Hepatocyte (in vitro differentiated cells): ENCODE data around the gene LAMA1. TPM values are rescaled to one million over a fixed set of nuclear protein-coding genes. Genes with fewer than 3 reads are reported as not detected.

Source experiments
- DNase-seq: peaks from one replicate; pipeline ENCODE4 v3.0.0-alpha.2; 2016; ENCODE audit warnings: low spot score
- H2AFZ ChIP-seq: fragments of 200-600 bp; sonication (generic); 2 replicates; pipeline ENCODE4 v1.6.0; 2016; ENCODE audit warnings: antibody characterized with exemption, mild to moderate bottlenecking
- H3K27ac ChIP-seq: fragments of 200-600 bp; sonication (generic); 2 replicates; pipeline ENCODE4 v1.5.1; 2016; ENCODE audit warnings: mild to moderate bottlenecking
- H3K27me3 ChIP-seq: fragments of 200-600 bp; sonication (generic); 2 replicates; pipeline ENCODE4 v1.6.1; 2016
- H3K36me3 ChIP-seq: fragments of 200-600 bp; sonication (generic); replicated peaks from 2 replicates; pipeline ENCODE4 v1.5.1; 2016; ENCODE audit warnings: low read depth; ENCODE audit not compliant: insufficient read depth
- H3K4me1 ChIP-seq: fragments of 200-600 bp; sonication (generic); 2 replicates; pipeline ENCODE4 v1.5.1; 2016; ENCODE audit warnings: mild to moderate bottlenecking, moderate library complexity; ENCODE audit not compliant: insufficient read depth
- H3K4me2 ChIP-seq: fragments of 200-600 bp; sonication (generic); 2 replicates; pipeline ENCODE4 v1.6.0; 2016
- H3K4me3 ChIP-seq: fragments of 200-600 bp; sonication (generic); 2 replicates; pipeline ENCODE4 v1.5.1; 2016; ENCODE audit warnings: mild to moderate bottlenecking
- H3K79me2 ChIP-seq: fragments of 200-600 bp; sonication (generic); 2 replicates; pipeline ENCODE4 v1.6.0; 2017; ENCODE audit warnings: mild to moderate bottlenecking
- H3K9me2 ChIP-seq: fragments of 200-600 bp; sonication (generic); replicated peaks from 2 replicates; pipeline ENCODE4 v1.6.0; 2017; ENCODE audit warnings: mild to moderate bottlenecking; ENCODE audit not compliant: insufficient read depth
- H3K9me3 ChIP-seq: fragments of 200-600 bp; sonication (generic); 2 replicates; pipeline ENCODE4 v1.5.1; 2016; ENCODE audit warnings: low read depth, mild to moderate bottlenecking
- H4K20me1 ChIP-seq: fragments of 200-600 bp; sonication (generic); 2 replicates; pipeline ENCODE4 v1.6.0; 2016; ENCODE audit warnings: mild to moderate bottlenecking; ENCODE audit not compliant: insufficient read depth, poor library complexity, severe bottlenecking
- CTCF ChIP-seq: fragments of 200-600 bp; sonication (generic); IDR thresholded peaks from 2 replicates; pipeline ENCODE4 v1.5.1; 2016; ENCODE audit warnings: antibody characterized with exemption, mild to moderate bottlenecking; ENCODE audit not compliant: poor library complexity
- EZH2 ChIP-seq: fragments of 200-600 bp; sonication (generic); IDR thresholded peaks from 2 replicates; pipeline ENCODE4 v1.6.1; 2016; ENCODE audit warnings: antibody characterized with exemption, mild to moderate bottlenecking, borderline replicate concordance
- EZH2phosphoT487 ChIP-seq: fragments of 200-600 bp; sonication (generic); IDR thresholded peaks from one replicate; pipeline ENCODE4 v1.6.1; 2018; ENCODE audit warnings: antibody characterized with exemption, mild to moderate bottlenecking, low read depth, moderate library complexity; ENCODE audit not compliant: unreplicated experiment, severe bottlenecking
- WGBS: methylation state at CpG from one replicate; pipeline ENCODE4 v1.1.6; 2016; ENCODE audit warnings: low lambda C conversion rate; ENCODE audit errors: missing lambda C conversion rate; 5-methylcytosine and 5-hydroxymethylcytosine counted together
- polyA plus RNA-seq: library from polyadenylated mRNA; unstranded; fragments of >200 nt; fragmentation: Nextera tagmentation; extraction: Ambion mirVana; gene quantifications from 2 replicates; pipeline ENCODE4 v1.2.1, GENCODE V29; 2016
- total RNA-seq: library from RNA; depleted of rRNA; stranded (reverse); fragments of >200 nt; gene quantifications from 2 replicates; pipeline ENCODE4 v1.2.3, GENCODE V29; 2014

The LAMA1 gene
- total and polyA plus RNA-seq, 2 experiments from 2014 or later = 27.7 to 52.7 TPM

GRCh38 chr18:6979954-6980353 is 137.6 kb downstream of the LAMA1 start:
- TF ChIP-seq EZH2phosphoT487 (no peak), CTCF (no peak), EZH2 (no peak)
- Histone ChIP-seq H3K79me2 (no peaks in the 10 kb centered on the region), H3K27me3 (no peaks in the 10 kb centered on the region), H4K20me1 (no peaks in the 10 kb centered on the region), H3K9me2 (no peaks in the 10 kb centered on the region), H3K4me2 (no peak overlapping the region), H3K4me3 (no peak overlapping the region), H3K9me3 (no peaks in the 10 kb centered on the region), H3K4me1 (no peaks in the 10 kb centered on the region), H3K27ac (no peak overlapping the region), H3K36me3 (no peaks in the 10 kb centered on the region), H2AFZ (no peak overlapping the region)
- no peak for DNase-seq
- 90% methylated on average over 3 of the region's 3 CpGs for WGBS

- Histone ChIP-seq H3K9me2 (no peaks in the 10 kb centered on the region), H3K36me3 (no peaks in the 10 kb centered on the region), H3K4me2 (no peak overlapping the region), H3K4me3 (no peak overlapping the region), H4K20me1 (no peaks in the 10 kb centered on the region), H3K9me3 (no peaks in the 10 kb centered on the region), H3K27ac (no peak overlapping the region), H2AFZ (no peak overlapping the region), H3K79me2 (no peaks in the 10 kb centered on the region), H3K27me3 (no peaks in the 10 kb centered on the region), H3K4me1 (no peaks in the 10 kb centered on the region)
- DNase-seq = no peak
- 85% methylated on average over 3 of the region's 3 CpGs for WGBS
- TF ChIP-seq EZH2 = no peak
- no peak for TF ChIP-seq EZH2phosphoT487
- TF ChIP-seq CTCF = no peak
Measured at GRCh38 chr18:6976935-6977334, 140.7 kb downstream of the LAMA1 start.

GRCh38 chr18:6975084-6975483 is 142.5 kb downstream of the LAMA1 start:
- Histone ChIP-seq H3K36me3 (no peaks in the 10 kb centered on the region), H3K9me2 (no peaks in the 10 kb centered on the region), H4K20me1 (no peaks in the 10 kb centered on the region), H3K9me3 (no peaks in the 10 kb centered on the region), H3K4me3 (no peak overlapping the region), H3K27me3 (no peaks in the 10 kb centered on the region), H3K27ac (no peak overlapping the region), H3K4me1 (no peaks in the 10 kb centered on the region), H3K4me2 (no peak overlapping the region), H2AFZ (no peak overlapping the region), H3K79me2 (no peaks in the 10 kb centered on the region)
- TF ChIP-seq CTCF (no peak), EZH2phosphoT487 (no peak)
- DNase-seq = no peak
- 93% methylated on average over 6 of the region's 6 CpGs for WGBS
